HepG2 (cell line): ENCODE measurements around the gene ACTN1. TPM values are rescaled to one million over a fixed set of nuclear protein-coding genes. Genes with fewer than 3 reads are reported as not detected.

Experiments used
- PRPF4 ChIP-seq: fragments of 200-400 bp; formaldehyde crosslinking; IDR thresholded peaks from 2 replicates; pipeline ENCODE4 v1.6.1; 2016; ENCODE audit warnings: low read length, low read depth; ENCODE audit not compliant: poor library complexity, severe bottlenecking
- RXRB ChIP-seq: IDR thresholded peaks from 2 replicates; pipeline ENCODE4 v1.6.1; 2016; ENCODE audit warnings: borderline replicate concordance, missing genetic modification reagents, missing compliant biosample characterization
- ZNF644 ChIP-seq: IDR thresholded peaks from 2 replicates; pipeline ENCODE4 v1.6.1; 2016; ENCODE audit warnings: low read depth
- ZNF687 ChIP-seq: sonication (generic); formaldehyde crosslinking; IDR thresholded peaks from 2 replicates; pipeline ENCODE4 v1.5.1; 2020; ENCODE audit warnings: mild to moderate bottlenecking, missing genetic modification reagents, moderate library complexity
- polyA plus RNA-seq, 8 experiments: library from polyadenylated mRNA; depleted of rRNA in 3 of 8; stranded (reverse) in 7 of 8; unstranded in 1 of 8; fragments of >200 nt; fragmentation: Illumina TruSeq in 4 of 8; extraction: Trizol in 4 of 8; gene quantifications; 2 replicates each; pipeline versions ENCODE4 v1.2.1 to v1.2.3, GENCODE V29; 2011 to 2016; ENCODE audit warnings: low read depth in 4 of 8, missing spikeins in 1 of 8, mixed read lengths in 1 of 8; ENCODE audit not compliant: insufficient read depth in 1 of 8
- total RNA-seq, 5 experiments: library from RNA; depleted of rRNA; stranded (reverse); fragments of >200 nt; fragmentation: Illumina TruSeq; extraction: Trizol; gene quantifications; 2 replicates each; pipeline ENCODE4 v1.2.3, GENCODE V29; 2016; ENCODE audit warnings: low read depth in 1 of 5
- TF ChIP-seq, protein P1 (sequence below): sonication (generic); formaldehyde crosslinking; IDR thresholded peaks from 2 replicates; pipeline ENCODE4 v1.8.0; 2022; ENCODE audit warnings: missing genetic modification reagents, mild to moderate bottlenecking, moderate library complexity, borderline replicate concordance

The ACTN1 gene
- total and polyA plus RNA-seq, 2 of the 13 experiments (the other 11 are each of a cell fraction or from before 2014, with no cell fraction given), result 58.6 to 162 TPM

DNA sequence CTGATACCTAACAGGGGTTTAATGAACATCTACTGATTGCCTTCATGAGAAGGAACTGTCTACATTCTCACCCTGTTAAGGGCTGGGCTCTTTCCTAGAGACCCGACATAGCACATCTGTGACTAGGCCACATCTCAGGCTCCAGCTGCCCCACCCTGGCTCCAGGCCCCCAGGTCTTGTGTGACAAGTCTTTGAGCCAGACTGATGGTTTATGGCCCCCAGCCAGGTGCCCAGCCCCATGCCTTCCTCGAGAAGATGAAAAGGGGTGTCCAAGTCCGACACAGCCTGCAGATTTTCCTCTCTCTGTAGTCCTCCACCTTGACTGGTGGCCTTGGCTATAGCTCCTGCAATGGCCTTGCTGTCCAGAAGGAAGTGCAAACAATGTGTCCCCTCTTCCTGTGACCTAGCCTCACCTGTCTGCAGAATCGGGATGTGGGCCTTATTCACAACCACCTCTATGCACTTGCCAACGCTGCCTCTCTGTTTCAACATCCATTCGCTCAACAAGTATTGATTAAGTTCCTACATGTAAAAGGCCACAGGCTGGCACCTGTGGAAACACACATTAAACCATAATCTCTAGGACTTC lies 4.2 kb downstream of the ACTN1 start (continued):
- TF ChIP-seq ZNF687 (CRISPR knock-in tag), result peak; percentile 55
- 0 out of 2 replicates have a peak, but pooled peaks have one; percentile 18 for TF ChIP-seq RXRB (CRISPR knock-in tag)
- TF ChIP-seq, protein P1, sequence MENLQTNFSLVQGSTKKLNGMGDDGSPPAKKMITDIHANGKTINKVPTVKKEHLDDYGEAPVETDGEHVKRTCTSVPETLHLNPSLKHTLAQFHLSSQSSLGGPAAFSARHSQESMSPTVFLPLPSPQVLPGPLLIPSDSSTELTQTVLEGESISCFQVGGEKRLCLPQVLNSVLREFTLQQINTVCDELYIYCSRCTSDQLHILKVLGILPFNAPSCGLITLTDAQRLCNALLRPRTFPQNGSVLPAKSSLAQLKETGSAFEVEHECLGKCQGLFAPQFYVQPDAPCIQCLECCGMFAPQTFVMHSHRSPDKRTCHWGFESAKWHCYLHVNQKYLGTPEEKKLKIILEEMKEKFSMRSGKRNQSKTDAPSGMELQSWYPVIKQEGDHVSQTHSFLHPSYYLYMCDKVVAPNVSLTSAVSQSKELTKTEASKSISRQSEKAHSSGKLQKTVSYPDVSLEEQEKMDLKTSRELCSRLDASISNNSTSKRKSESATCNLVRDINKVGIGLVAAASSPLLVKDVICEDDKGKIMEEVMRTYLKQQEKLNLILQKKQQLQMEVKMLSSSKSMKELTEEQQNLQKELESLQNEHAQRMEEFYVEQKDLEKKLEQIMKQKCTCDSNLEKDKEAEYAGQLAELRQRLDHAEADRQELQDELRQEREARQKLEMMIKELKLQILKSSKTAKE (CRISPR knock-in tag), result no peak
- no peak for TF ChIP-seq PRPF4
- 0 out of 2 replicates have a peak, but pooled peaks have one; percentile 26 for TF ChIP-seq ZNF644 (CRISPR knock-in tag)
- TF ChIP-seq, all 625 proteins: peak for 21
